Natural killer cell (primary cell): ENCODE measurements around the gene ATOSA. TPM values are rescaled to one million over a fixed set of nuclear protein-coding genes. Genes with fewer than 3 reads are reported as not detected.

ENCODE experiments used
- ATAC-seq, 3 donors: fragments of 150-1000 bp in 2 of 3; fragments of 200-7000 bp in 1 of 3; cut with Tn5 transposase; 1 replicate in 1 of 3; 2 replicates in 2 of 3; pipeline ENCODE4 v1.10.0; 2021; ENCODE audit warnings: mild to moderate bottlenecking in 2 of 3, moderate library complexity in 2 of 3
- DNase-seq, 2 donors: peaks; one replicate each; pipeline versions ENCODE4 v3.0.0 to v3.0.0-alpha.2; 2013 to 2021; ENCODE audit warnings: mixed read lengths in 1 of 2
- H3K27ac ChIP-seq: one replicate; pipeline ENCODE4 v1.5.1; 2013; ENCODE audit warnings: mild to moderate bottlenecking, low read length
- H3K27me3 ChIP-seq: one replicate; pipeline ENCODE4 v1.6.1; 2013; ENCODE audit warnings: low read length; ENCODE audit not compliant: control insufficient read depth, insufficient read depth
- H3K36me3 ChIP-seq: one replicate; pipeline ENCODE4 v1.6.1; 2013; ENCODE audit warnings: low read length; ENCODE audit not compliant: control insufficient read depth, insufficient read depth
- H3K4me1 ChIP-seq: one replicate; pipeline ENCODE4 v1.6.1; 2013; ENCODE audit warnings: low read length; ENCODE audit not compliant: control insufficient read depth, insufficient read depth
- H3K4me3 ChIP-seq: one replicate; pipeline ENCODE4 v1.5.1; 2013; ENCODE audit warnings: low read length
- H3K9me3 ChIP-seq: one replicate; pipeline ENCODE4 v1.6.1; 2013; ENCODE audit warnings: low read length; ENCODE audit not compliant: control insufficient read depth, insufficient read depth
- H3K27ac Mint-ChIP-seq, 2 donors: one replicate each; pipeline ENCODE4 v1.8.0; 2022; ENCODE audit warnings: mild to moderate bottlenecking in 2 of 2, mixed read lengths in 2 of 2, moderate library complexity in 1 of 2
- H3K27me3 Mint-ChIP-seq, 2 donors: one replicate each; pipeline ENCODE4 v1.8.0; 2022; ENCODE audit warnings: low read depth in 2 of 2, mixed read lengths in 2 of 2
- H3K36me3 Mint-ChIP-seq: one replicate; pipeline ENCODE4 v1.8.0; 2022; ENCODE audit warnings: mixed read lengths
- H3K4me1 Mint-ChIP-seq, 2 donors: one replicate each; pipeline ENCODE4 v1.8.0; 2022; ENCODE audit warnings: mixed read lengths in 2 of 2
- H3K4me3 Mint-ChIP-seq: one replicate; pipeline ENCODE4 v1.8.0; 2022; ENCODE audit warnings: mild to moderate bottlenecking, moderate library complexity, mixed read lengths
- H3K9me3 Mint-ChIP-seq, 2 donors: one replicate each; pipeline ENCODE4 v1.8.0; 2022; ENCODE audit warnings: mixed read lengths in 2 of 2
- WGBS: methylation state at CpG from one replicate; pipeline ENCODE4 v1.1.7; 2013; ENCODE audit warnings: missing lambda C conversion rate; ENCODE audit not compliant: insufficient coverage; 5-methylcytosine and 5-hydroxymethylcytosine counted together
- intact Hi-C: fragments of 100-400 bp; cut with micrococcal nuclease; formaldehyde crosslinking; loops from one replicate; pipeline ENCODE4 v1.14.2; 2022
- total RNA-seq, 4 donors: library from RNA; stranded (reverse); fragments of 120-200 nt in 1 of 4; gene quantifications; one replicate each; pipeline versions ENCODE4 v1.2.3 to v1.2.4, GENCODE V29; 2013 to 2022
- TF ChIP-seq, protein P1 (sequence below): fragments of 200-600 bp; IDR thresholded peaks from one replicate; pipeline ENCODE4 v1.8.0; 2022; ENCODE audit warnings: antibody characterized with exemption

ATOSA gene
- total RNA-seq, 3 donors from 2014 or later (not counting 1 experiment from before 2014, with no cell fraction given), result 107 to 127 (median 114) TPM

GRCh38 chr15:52726195-52726594 lies 47.0 kb upstream of the ATOSA start:
- Mint-ChIP-seq H3K4me3 (no peak overlapping the region), H3K27me3 (peaks cover 5 to 20% of the 10 kb centered on the region in 2 donors), H3K9me3 (no peaks in the 10 kb centered on the region), H3K4me1 (peaks cover 6 to 8% of the 10 kb centered on the region in 2 donors), H3K27ac (no peak overlapping the region), H3K36me3 (no peaks in the 10 kb centered on the region)
- H3K4me3 ChIP-seq, result no peak overlapping the region
- H3K9me3 ChIP-seq, result no peaks in the 10 kb centered on the region
- no peaks in the 10 kb centered on the region for H3K27me3 ChIP-seq
- no peak for ATAC-seq
- no peak for DNase-seq
- no peak overlapping the region for H3K27ac ChIP-seq
- H3K4me1 ChIP-seq, result no peaks in the 10 kb centered on the region
- no peaks in the 10 kb centered on the region for H3K36me3 ChIP-seq
- TF ChIP-seq, protein P1, sequence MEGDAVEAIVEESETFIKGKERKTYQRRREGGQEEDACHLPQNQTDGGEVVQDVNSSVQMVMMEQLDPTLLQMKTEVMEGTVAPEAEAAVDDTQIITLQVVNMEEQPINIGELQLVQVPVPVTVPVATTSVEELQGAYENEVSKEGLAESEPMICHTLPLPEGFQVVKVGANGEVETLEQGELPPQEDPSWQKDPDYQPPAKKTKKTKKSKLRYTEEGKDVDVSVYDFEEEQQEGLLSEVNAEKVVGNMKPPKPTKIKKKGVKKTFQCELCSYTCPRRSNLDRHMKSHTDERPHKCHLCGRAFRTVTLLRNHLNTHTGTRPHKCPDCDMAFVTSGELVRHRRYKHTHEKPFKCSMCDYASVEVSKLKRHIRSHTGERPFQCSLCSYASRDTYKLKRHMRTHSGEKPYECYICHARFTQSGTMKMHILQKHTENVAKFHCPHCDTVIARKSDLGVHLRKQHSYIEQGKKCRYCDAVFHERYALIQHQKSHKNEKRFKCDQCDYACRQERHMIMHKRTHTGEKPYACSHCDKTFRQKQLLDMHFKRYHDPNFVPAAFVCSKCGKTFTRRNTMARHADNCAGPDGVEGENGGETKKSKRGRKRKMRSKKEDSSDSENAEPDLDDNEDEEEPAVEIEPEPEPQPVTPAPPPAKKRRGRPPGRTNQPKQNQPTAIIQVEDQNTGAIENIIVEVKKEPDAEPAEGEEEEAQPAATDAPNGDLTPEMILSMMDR, result no peak
- intact Hi-C loops, result no loop called here
- 86% methylated on average over 1 of the region's 2 CpGs for WGBS

DNA sequence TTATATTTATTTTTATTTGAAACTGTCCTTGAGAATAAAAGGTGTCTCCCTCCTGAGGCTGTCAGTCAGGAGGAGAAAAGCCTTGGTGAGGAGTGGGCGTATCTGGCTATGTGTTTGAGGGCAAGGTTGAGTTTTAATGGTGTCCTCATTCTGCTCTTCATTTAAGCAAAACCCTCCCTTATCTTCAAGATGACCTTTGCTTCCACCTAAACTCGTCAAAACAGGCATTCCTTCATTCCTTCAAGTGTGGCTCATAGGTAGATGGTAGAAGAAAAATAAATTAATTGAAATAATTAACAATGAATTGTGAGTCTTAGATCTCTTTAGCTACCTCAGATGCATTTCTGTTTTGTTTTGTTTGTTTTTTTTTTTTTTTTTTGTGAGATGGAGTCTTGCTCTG lies 39.4 kb upstream of the ATOSA start:
- H3K4me1 Mint-ChIP-seq, result no peaks in the 10 kb centered on the region
- peaks cover 2 to 8% of the 10 kb centered on the region in 2 donors for H3K27me3 Mint-ChIP-seq
- intact Hi-C loops, result no loop called here
- no peaks in the 10 kb centered on the region for H3K27me3 ChIP-seq
- no peaks in the 10 kb centered on the region for H3K36me3 Mint-ChIP-seq
- H3K36me3 ChIP-seq, result no peaks in the 10 kb centered on the region
- H3K4me1 ChIP-seq, result no peaks in the 10 kb centered on the region
- TF ChIP-seq, protein P1, result no peak
- no peak overlapping the region for H3K27ac Mint-ChIP-seq
- WGBS, result 100% methylated on average over 1 of the region's 2 CpGs
- no peak overlapping the region for H3K27ac ChIP-seq
- H3K4me3 ChIP-seq, result no peak overlapping the region
- no peak overlapping the region for H3K4me3 Mint-ChIP-seq
- no peak for ATAC-seq
- no peaks in the 10 kb centered on the region for H3K9me3 ChIP-seq
- H3K9me3 Mint-ChIP-seq, result no peaks in the 10 kb centered on the region
- no peak for DNase-seq

GRCh38 chr15:52717924-52718323 lies 38.7 kb upstream of the ATOSA start:
- Mint-ChIP-seq H3K27ac (no peak overlapping the region), H3K27me3 (peaks cover 2 to 4% of the 10 kb centered on the region in 2 donors), H3K4me3 (no peak overlapping the region), H3K36me3 (no peaks in the 10 kb centered on the region), H3K9me3 (no peaks in the 10 kb centered on the region), H3K4me1 (no peaks in the 10 kb centered on the region)
- no peaks in the 10 kb centered on the region for H3K4me1 ChIP-seq
- no peaks in the 10 kb centered on the region for H3K27me3 ChIP-seq
- H3K4me3 ChIP-seq, result no peak overlapping the region
- intact Hi-C loops, result no loop called here
- TF ChIP-seq, protein P1, result no peak
- ATAC-seq (no peak), DNase-seq (no peak)
- no peak overlapping the region for H3K27ac ChIP-seq
- no peaks in the 10 kb centered on the region for H3K9me3 ChIP-seq
- H3K36me3 ChIP-seq, result no peaks in the 10 kb centered on the region
- WGBS, result 90% methylated on average over 5 of the region's 6 CpGs

DNA sequence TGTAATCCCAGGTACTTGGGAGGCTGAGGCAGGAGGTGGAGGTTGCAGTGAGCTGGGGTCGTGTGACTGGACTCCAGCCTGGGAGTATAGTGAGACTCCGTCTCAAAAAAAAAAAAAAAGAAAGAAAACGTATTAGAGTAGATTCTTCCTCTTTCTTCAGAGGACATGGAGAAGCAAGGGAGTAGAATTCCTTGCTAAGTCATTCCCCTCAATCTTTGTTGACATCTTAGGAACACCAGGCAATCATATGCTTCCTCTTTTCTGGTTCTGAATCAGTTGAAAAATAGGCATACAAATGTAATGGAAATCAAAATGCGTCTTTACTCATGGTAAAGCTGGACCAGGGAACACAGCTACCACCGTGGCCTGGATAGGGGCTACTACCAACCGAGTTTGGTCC lies 38.3 kb upstream of the ATOSA start:
- Mint-ChIP-seq H3K36me3 (no peaks in the 10 kb centered on the region), H3K27ac (no peak overlapping the region), H3K4me1 (no peaks in the 10 kb centered on the region), H3K27me3 (peaks cover 0 to 2% of the 10 kb centered on the region in 2 donors), H3K9me3 (no peaks in the 10 kb centered on the region), H3K4me3 (no peak overlapping the region)
- no peaks in the 10 kb centered on the region for H3K4me1 ChIP-seq
- WGBS, result 61% methylated on average over 5 of the region's 6 CpGs
- no peaks in the 10 kb centered on the region for H3K36me3 ChIP-seq
- no peak overlapping the region for H3K27ac ChIP-seq
- TF ChIP-seq, protein P1, result no peak
- ATAC-seq, result no peak
- intact Hi-C loops, result no loop called here
- H3K9me3 ChIP-seq, result no peaks in the 10 kb centered on the region
- no peaks in the 10 kb centered on the region for H3K27me3 ChIP-seq
- no peak overlapping the region for H3K4me3 ChIP-seq
- DNase-seq, result no peak
